HT-29 (cell line): Measurements from ENCODE around the gene CLDN18. TPM values are rescaled to one million over a fixed set of nuclear protein-coding genes. Genes with fewer than 3 reads are reported as not detected.

Source experiments
- DNase-seq: peaks from one replicate; pipeline ENCODE4 v3.0.0-alpha.2; 2015; ENCODE audit warnings: low spot score
- total RNA-seq: library from RNA; depleted of rRNA; stranded (reverse); fragments of >200 nt; shearing (Covaris generic); gene quantifications from 2 replicates; pipeline ENCODE4 v1.2.3, GENCODE V29; 2014

Gene CLDN18
- total RNA-seq, 1 experiment from 2014 or later: 0.05 TPM

DNA sequence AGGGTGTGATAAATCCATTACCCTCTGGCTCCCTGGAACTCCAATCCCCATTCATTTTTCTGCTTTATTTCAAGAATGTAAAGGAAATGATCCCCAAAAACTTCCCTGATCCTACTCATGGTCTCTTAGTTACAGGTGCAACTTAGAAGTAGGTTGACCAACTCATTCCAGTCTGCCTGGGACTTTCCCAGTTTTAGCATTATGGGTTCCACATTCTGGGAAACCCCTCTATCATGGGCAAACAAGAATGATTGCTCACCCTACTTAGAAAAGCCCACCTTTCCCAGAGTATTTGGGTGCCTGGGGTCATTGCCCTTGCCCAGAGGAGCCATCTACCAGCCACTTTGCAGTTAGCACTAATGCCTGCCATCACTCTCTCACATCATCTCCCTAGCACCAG is 15.6 kb downstream of the CLDN18 start:
- no peak for DNase-seq

- no peak for DNase-seq
These were observed 17.9 kb downstream of the CLDN18 start for GRCh38 chr3:138027821-138028220.

GRCh38 chr3:138030734-138031280 is 20.8 kb downstream of the CLDN18 start:
- no peak for DNase-seq

DNA sequence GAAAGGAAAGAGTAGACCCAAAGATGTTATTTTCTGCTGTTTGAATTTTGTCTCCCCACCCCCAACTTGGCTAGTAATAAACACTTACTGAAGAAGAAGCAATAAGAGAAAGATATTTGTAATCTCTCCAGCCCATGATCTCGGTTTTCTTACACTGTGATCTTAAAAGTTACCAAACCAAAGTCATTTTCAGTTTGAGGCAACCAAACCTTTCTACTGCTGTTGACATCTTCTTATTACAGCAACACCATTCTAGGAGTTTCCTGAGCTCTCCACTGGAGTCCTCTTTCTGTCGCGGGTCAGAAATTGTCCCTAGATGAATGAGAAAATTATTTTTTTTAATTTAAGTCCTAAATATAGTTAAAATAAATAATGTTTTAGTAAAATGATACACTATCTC is 21.6 kb downstream of the CLDN18 start:
- no peak for DNase-seq

DNA sequence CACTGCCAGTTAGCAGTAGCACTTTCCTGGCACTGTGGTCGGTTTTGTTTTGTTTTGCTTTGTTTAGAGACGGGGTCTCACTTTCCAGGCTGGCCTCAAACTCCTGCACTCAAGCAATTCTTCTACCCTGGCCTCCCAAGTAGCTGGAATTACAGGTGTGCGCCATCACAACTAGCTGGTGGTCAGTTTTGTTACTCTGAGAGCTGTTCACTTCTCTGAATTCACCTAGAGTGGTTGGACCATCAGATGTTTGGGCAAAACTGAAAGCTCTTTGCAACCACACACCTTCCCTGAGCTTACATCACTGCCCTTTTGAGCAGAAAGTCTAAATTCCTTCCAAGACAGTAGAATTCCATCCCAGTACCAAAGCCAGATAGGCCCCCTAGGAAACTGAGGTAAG is 22.6 kb downstream of the CLDN18 start:
- no peak for DNase-seq

- no peak for DNase-seq
These were observed 23.3 kb downstream of the CLDN18 start for GRCh38 chr3:138033202-138033691.

DNA sequence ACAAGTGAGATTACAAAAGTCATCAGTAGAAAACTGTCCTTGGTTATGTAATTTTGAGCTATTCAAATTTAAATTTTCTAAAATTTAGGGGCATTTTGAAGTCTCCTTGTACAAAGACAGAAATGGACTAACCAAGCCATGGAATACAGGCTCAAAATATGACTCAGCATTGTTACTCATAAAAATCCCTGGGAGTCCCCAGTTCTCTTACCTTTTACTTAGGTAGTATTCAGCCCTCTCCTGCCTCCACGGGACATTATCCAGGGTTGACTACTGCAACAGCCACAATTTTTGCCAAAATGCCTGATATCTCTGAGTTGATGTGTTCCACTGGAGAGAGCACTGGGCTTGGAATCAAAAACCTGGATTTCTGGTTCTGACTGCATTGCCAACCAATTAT is 25.0 kb downstream of the CLDN18 start:
- no peak for DNase-seq

DNA sequence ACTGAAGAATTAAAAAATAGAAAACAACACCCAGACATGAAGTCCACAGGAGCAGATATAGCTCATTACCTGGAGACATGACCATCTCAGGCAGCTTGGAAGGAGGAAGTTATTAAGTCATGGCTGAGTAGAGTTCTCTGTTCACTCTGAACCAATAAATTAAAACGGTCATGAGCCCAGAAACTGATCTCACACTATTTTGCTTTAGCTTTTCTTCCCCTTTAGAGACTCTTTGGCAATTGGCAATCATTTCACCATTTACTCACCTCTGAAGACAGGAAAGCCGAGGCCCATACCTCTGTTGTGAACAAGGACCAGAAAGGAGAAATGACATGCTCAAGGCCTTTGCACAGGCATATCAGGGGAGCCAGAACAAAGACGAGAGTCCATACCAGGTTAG is 26.6 kb downstream of the CLDN18 start:
- no peak for DNase-seq

DNA sequence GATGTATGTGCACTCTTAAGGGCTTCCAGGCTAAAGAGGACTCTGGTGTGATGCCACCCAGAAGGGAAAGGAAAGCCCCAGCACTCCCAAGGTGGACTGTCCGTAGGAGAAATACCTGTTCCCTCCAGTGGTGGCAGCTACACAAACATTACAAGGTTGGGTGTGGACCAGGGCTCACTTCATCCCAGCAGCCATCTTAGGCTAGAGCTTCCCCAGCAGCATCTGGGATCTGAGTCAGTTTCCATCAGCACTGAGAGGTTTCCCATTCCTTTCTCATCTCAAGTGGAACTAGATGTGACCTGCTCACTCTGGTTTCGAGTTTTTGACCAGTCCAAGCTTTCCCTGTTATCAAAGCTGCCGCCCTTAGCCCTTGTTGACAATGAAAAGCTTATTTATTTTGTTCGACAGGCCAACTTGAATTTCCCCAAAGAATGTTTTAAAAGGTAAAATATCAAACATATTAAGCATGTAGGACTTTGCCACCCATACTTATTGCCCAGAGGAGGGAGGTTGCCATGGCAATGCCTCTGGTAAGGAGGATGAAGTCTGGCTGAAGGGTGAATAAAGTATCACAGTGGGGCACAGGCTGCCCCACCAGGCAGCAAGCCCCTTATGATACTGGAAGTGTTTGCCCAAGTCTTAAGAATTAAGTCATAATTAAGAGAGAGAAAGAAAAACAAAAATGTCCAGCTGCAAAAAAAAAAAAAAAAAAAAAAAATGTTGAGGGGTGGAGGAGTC is 28.9 kb downstream of the CLDN18 start:
- peak; percentile 3 for DNase-seq

DNA sequence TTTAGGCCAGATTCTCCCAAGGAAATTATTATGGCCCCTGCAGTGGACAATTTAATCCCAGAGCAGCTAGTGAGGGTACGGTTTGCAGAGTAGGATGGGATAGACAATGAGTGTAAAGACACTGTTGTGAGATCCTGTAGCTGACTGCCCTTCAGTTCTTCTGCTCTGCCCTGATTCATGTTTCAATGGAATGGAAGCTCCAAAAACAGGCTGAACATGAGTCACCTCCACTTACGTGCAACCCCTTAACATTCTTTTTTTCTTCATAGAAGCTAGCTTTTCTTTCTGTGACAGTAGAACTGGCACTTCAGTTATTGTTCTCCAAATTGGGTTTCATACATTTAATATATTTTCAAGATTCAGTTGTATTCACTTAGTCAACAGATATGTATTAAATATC is 32.1 kb downstream of the CLDN18 start:
- DNase-seq: no peak

GRCh38 chr3:138043266-138044029 is 33.5 kb downstream of the CLDN18 start:
- DNase-seq: no peak

DNA sequence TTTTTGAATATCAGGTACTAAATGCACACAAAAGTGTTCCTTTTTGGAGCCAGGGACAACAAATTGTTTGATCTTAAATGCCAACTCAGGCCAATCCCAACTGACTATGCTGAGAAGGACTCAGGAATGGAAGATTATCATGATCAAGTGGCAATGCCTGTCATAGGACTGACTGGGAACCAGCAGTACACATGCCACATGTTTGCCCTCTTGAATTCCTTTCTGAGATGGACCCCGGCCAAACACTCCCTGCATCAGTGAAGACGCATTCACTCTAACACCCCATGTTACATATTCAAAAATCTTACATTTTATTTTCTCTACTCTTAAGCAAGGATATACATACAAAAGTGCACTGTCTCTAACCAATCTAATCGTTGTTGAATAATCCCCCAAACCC is 36.1 kb downstream of the CLDN18 start:
- DNase-seq: no peak

GRCh38 chr3:138046955-138047354 is 37.0 kb downstream of the CLDN18 start:
- DNase-seq: no peak

DNA sequence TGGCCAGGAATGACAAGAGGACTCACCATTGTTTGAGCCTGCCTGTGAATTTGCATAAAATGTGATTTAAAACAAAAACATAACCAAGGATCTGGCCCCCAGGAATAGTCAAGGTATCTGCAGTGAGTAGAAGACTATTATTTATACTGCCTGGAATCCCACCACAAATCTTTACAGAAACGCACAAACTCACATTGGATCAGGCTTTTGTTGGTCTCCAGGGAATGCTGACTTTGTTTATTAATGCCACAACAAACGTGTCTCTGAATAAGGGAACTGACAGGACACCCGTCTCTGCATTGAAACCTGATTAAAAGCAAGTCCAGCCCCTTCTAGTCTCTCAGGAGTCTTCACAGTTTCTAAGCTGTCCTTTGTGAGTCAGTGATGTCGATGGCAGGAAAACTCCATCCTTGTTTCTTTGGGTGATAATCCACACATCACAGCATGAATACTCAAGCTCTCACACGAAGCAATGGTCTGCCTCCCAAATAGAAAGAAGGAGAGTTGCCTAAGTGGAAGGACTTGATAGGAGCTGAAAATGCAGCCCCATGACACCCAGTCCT is 37.7 kb downstream of the CLDN18 start:
- no peak for DNase-seq

- DNase-seq: no peak
These were observed 39.4 kb downstream of the CLDN18 start for GRCh38 chr3:138049157-138049919.

GRCh38 chr3:138051947-138052802 is 42.2 kb downstream of the CLDN18 start:
- DNase-seq: peak; percentile 49

DNA sequence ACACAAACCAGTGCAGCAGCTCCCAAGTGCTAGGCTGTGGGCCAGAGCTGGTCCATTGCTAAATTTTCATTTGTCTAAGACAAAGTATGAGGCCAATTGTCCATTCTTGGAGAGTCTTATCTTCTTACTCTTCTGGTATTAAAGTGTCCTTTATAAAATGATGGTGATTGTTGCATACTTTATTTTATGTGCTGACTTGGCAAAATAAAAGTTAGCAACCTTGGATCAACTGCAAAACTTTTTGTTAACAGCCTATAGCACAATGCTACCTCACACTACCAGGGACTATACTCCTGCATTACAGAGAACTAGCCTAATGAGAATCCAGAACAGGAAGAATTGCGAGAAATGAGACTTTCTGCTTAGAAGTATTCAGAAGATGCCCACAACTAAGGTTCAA is 44.1 kb downstream of the CLDN18 start:
- DNase-seq: no peak

- no peak for DNase-seq
These were observed 47.4 kb downstream of the CLDN18 start for GRCh38 chr3:138057384-138057783.

GRCh38 chr3:138059261-138059660 is 49.3 kb downstream of the CLDN18 start:
- no peak for DNase-seq

DNA sequence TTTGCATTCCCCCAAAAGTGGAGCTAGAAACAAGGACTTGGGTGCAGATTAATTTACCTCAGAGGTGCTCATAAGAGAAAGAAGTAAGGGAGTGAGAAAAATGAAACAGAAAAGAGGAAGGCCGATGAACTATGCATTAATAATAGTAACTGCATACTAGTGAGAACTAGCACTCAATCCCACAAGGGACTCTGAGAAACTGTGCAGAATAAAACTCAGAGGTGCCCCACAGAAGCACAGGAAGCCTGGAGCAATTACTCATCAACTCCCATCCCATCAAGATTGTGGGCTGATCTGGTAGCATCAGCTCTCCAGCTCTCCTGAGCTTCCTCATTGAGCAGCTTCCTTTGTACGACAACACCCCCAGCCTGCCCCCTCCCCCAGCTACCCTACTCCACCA is 50.8 kb downstream of the CLDN18 start:
- no peak for DNase-seq

GRCh38 chr3:138062037-138062436 is 52.1 kb downstream of the CLDN18 start:
- DNase-seq: no peak
